Activated CD8-positive, alpha-beta memory T cell treated with anti-CD3 and anti-CD28 coated beads, Interleukin-2, amount 10 ng/mL, durations not matched to agents 7 days and 5 days (primary cell): ENCODE data around the gene OLFML2A. TPM values are rescaled to one million over a fixed set of nuclear protein-coding genes. Genes with fewer than 3 reads are reported as not detected.

Experiments
- ATAC-seq: fragments of 150-1000 bp; cut with Tn5 transposase; one replicate; pipeline ENCODE4 v1.10.0; 2021; ENCODE audit warnings: moderate library complexity
- CTCF ChIA-PET: fragments of 350-600 bp; sonication (Branson Sonifier 250); formaldehyde crosslinking; loops from one replicate; lab custom pipeline; 2021; ENCODE audit warnings: antibody characterized with exemption; lab: Charles Lee
- DNase-seq: peaks from one replicate; pipeline ENCODE4 v3.0.0-alpha.2; 2020
- H3K27ac Mint-ChIP-seq: one replicate; pipeline ENCODE4 v1.8.0; 2021; ENCODE audit warnings: mild to moderate bottlenecking, mixed read lengths
- H3K27me3 Mint-ChIP-seq: one replicate; pipeline ENCODE4 v1.8.0; 2021; ENCODE audit warnings: mixed read lengths
- H3K36me3 Mint-ChIP-seq: one replicate; pipeline ENCODE4 v1.8.0; 2021; ENCODE audit warnings: mild to moderate bottlenecking, mixed read lengths
- H3K4me1 Mint-ChIP-seq: one replicate; pipeline ENCODE4 v1.8.0; 2021; ENCODE audit warnings: mixed read lengths
- H3K4me3 Mint-ChIP-seq: one replicate; pipeline ENCODE4 v1.8.0; 2021; ENCODE audit warnings: mild to moderate bottlenecking, moderate library complexity, mixed read lengths
- H3K9me3 Mint-ChIP-seq: one replicate; pipeline ENCODE4 v1.8.0; 2022; ENCODE audit warnings: low read depth, mixed read lengths
- total RNA-seq, 2 experiments: library from RNA; stranded (reverse); gene quantifications; one replicate each; pipeline ENCODE4 v1.2.3, GENCODE V29; 2021

The OLFML2A gene
- total RNA-seq, 2 experiments from 2014 or later: not detected

DNA sequence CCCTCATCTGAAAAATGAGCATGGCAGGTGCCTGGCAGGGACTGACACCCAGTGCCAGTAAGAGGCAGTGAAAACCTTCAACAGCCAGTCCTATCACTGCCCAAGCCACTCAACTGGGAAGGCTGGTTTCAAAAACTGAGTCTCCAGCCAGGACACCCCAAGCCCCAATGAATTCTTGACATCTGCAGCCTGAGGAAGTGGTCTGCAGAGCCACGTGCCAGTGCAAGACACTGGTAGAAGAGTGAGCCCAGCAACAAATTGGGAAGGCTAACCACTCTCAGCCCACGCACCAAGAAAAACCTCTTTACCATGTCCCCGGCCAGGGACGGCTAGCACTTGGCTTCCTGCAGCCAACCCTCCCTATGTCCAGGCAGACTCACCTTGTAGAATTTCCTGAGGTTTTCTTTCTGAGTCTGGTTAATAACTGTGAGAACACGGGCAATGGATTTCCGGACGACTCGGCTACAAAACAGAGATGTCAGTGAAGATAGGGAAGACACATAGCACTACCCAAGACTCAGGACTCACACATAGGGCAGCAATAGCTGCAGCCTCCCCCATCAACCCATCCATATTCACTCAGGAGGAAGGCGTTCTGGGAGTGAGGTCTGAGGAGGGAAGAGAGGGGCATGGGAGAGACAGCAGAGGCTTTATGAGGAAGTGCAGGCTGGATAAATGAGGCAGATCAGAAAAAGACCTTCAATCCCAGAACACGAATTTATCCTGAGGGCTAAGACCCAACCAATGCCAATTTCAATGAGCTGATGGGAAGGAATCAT lies 83.1 kb downstream of the OLFML2A start:
- H3K9me3 Mint-ChIP-seq: no peaks in the 10 kb centered on the region
- ATAC-seq: no peak
- no peaks in the 10 kb centered on the region for H3K27me3 Mint-ChIP-seq
- H3K4me1 Mint-ChIP-seq: peaks cover 41% of the 10 kb centered on the region
- no peak for DNase-seq
- H3K4me3 Mint-ChIP-seq: peak overlapping the region; percentile 81
- H3K36me3 Mint-ChIP-seq: peaks cover 42% of the 10 kb centered on the region
- peak overlapping the region; percentile 85 for H3K27ac Mint-ChIP-seq
- CTCF ChIA-PET: interaction anchor here (1.4 to 3.3 kb wide), 6 partner anchors 7 to 89 kb away, joined by 3 to 32 read pairs (median 13); partner anchors contain the start of genes NR6A1, OLFML2A and WDR38

DNA sequence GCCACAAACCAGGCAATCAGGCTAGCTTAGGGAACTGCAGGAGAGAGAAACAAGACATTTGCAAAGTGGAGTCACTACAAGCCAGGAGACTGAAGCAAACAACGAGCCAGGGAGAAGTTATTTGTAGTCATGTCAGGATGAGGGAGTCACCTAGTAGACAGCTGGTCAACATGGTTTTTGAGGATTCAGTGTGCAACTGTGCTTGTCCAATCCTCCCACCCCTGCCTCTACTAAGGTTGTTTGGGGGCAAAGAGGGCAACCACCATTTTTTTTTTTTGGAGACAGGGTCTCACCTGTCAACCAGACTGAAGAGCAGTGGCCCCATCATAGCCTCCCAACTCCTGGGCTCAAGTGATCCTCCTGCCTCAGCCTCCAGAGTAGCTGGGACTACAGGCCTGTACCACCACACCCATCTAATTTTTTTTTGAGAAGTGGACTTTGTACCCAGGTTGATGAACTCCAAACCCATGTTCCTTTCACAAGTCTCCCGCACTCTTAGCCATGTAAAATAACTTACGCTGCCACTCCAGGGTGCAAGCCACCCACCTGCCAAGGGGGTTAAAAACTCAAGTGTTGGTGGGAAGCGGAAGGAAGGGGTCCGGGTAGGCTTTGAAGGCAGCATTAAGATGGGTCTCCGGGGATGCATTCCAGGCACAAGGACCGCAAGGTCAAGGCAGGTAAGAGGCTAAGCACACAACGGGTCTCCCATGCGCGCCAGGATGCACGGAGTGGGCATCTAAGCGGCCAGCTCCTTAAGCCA lies 83.8 kb downstream of the OLFML2A start:
- no peak for DNase-seq
- ATAC-seq: no peak
- H3K36me3 Mint-ChIP-seq: peaks cover 42% of the 10 kb centered on the region
- peak overlapping the region; percentile 85 for H3K27ac Mint-ChIP-seq
- peaks cover 41% of the 10 kb centered on the region for H3K4me1 Mint-ChIP-seq
- peak overlapping the region; percentile 81 for H3K4me3 Mint-ChIP-seq
- CTCF ChIA-PET: interaction anchor here (0.6 to 3.3 kb wide), 8 partner anchors 8 to 281 kb away, joined by 3 to 32 read pairs (median 8); partner anchors contain the start of genes NR6A1, OLFML2A and WDR38
- no peaks in the 10 kb centered on the region for H3K9me3 Mint-ChIP-seq
- no peaks in the 10 kb centered on the region for H3K27me3 Mint-ChIP-seq

DNA sequence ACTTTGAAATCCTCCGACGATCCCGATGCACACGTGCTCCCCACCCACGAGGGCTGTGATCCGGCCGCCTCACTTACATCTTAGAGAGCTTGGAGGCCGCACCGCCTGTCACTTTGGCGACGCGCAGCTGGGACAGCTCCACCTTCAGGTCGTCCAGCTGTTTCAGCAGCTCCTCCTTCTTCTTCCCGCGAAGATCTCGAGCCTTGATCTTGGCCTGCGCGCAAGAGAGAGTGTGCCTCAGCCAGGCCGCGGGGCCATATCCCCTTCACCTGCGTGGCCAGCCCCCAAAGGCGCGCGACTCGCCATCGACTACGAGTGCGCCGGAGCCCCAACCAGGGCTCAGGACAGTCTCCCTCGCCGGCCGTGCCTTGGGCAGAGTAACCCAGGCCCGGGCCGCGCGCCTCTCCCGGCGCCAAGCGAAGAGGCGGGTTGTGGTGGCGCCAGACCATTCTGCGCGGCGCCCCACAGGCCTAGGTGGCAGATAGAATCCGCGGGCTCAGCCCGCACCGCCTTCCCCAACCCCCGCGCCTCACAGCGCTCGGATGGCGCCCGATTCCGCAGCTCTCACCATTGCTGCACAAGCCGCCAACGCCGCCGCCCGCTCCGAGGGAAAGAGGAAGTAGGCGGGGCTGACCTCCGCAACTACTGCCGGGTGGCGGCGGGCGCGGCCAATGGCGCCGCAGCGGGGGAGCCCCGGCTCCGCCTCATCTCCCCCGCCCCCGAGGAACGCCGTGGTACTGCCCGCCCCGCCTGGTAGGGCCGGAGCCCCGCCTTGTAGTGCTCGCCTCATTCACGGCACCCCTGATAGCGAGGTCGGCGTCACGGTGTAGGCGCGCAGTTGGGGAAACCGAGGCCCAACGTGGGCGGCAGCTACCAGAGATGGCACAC lies 84.7 kb downstream of the OLFML2A start, which contains the start of the genes ARPC5L and RPL35:
Gene ARPC5L, plus strand, starts transcription at position 789 of the 888 bp plus-strand sequence. CDS start 7,161 bp downstream, outside the sequence.
Gene RPL35, minus strand, starts transcription at position 616 of the 888 bp plus-strand sequence. Its CDS starts 45 bp downstream, at position 571.
- ATAC-seq (peak; percentile 97), DNase-seq (peak; percentile 97)
- H3K27ac Mint-ChIP-seq: peak within 1 kb of the TSS; percentile 91
- H3K9me3 Mint-ChIP-seq: no peaks in the 10 kb centered on the region
- H3K36me3 Mint-ChIP-seq: peaks cover 42% of the 10 kb centered on the region
- no peaks in the 10 kb centered on the region for H3K27me3 Mint-ChIP-seq
- CTCF ChIA-PET: interaction anchor here (0.6 to 3.3 kb wide), 13 partner anchors 9 to 375 kb away, joined by 3 to 32 read pairs (median 6); partner anchors contain the start of genes GOLGA1, NR6A1, OLFML2A and WDR38
- peaks cover 41% of the 10 kb centered on the region for H3K4me1 Mint-ChIP-seq
- H3K4me3 Mint-ChIP-seq: peak within 1 kb of the TSS; percentile 81

DNA sequence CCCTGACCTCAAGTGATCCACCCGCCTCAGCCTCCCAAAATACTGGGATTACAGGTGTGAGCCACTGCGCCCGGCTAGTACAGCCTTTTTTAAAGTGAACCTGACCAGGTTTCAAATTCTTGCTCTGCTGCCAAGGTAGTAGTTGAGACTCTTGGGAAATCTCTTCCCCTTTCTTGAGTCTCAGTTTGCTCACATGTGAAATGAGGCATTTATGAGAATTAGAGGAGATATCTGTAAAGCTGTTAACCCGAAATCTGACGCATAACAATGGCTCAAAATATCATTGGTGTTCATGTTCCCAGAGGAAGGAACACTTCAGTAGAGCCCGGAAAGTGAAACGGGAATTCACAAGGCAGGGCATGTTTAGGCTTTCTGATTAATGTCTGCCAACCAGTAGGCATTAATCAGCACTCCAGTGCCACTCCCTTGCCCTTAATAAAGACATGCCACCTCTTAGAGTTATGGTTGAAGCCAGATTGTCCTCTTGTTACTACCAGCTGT lies 86.5 kb downstream of the OLFML2A start:
- no peak for ATAC-seq
- peak overlapping the region; percentile 45 for H3K4me3 Mint-ChIP-seq
- H3K36me3 Mint-ChIP-seq: peaks cover 29% of the 10 kb centered on the region
- peaks cover 42% of the 10 kb centered on the region for H3K4me1 Mint-ChIP-seq
- CTCF ChIA-PET: interaction anchor here (1.1 to 3.0 kb wide), 4 partner anchors 11 to 91 kb away, joined by 3 to 31 read pairs (median 8); partner anchors contain the start of genes GOLGA1 and WDR38
- no peak for DNase-seq
- H3K27me3 Mint-ChIP-seq: no peaks in the 10 kb centered on the region
- H3K27ac Mint-ChIP-seq: peak overlapping the region; percentile 24
- H3K9me3 Mint-ChIP-seq: no peaks in the 10 kb centered on the region

Other genes starting within 250 kb of the OLFML2A start
- 1 to 10 TPM in 1 of 2 experiments, under 1 TPM in 1; 0.44 to 1.2 TPM for gene NR6A1, start 5.8 kb upstream of the OLFML2A start, total RNA-seq
- not detected for gene WDR38, start 76.3 kb downstream of the OLFML2A start, total RNA-seq
- 1,000 to 10,000 TPM; 1,421 to 1,557 TPM for gene RPL35, start 84.8 kb downstream of the OLFML2A start, total RNA-seq
- gene ARPC5L, start 85.0 kb downstream of the OLFML2A start, total RNA-seq: 10 to 100 TPM; 79.1 to 90.6 TPM
- gene GOLGA1, start 163.9 kb downstream of the OLFML2A start, total RNA-seq: 10 to 100 TPM; 13.5 to 19.0 TPM